ENCODE data around the gene SNTG2.

Gene SNTG2

DNA sequence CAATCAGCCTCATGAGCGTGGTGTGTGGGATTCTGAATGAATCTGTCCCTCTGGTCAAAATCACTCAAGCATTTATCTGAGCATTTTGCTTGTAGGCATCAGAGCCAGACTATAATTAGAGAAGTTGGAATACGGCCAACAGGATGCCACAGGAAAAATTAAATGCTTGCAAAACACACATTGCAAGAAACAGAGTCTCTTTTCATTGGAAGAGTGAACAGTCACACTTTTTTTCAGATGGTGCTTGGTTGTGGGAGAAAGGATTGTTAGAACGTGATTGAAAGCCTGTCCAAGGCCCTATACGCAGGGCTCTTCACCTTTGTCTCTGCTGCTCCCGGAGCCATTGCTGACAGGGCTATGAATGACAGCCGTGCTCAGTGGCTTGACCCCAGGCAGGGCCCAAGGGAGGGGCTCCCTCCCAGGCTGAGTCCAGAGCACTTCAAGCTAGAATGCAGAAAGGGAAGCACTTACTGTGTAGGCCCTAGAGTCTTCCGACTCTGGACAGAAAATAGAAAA, 59.8 kb downstream of the SNTG2 start:
- DNase-seq: peak; percentile 83

DNA sequence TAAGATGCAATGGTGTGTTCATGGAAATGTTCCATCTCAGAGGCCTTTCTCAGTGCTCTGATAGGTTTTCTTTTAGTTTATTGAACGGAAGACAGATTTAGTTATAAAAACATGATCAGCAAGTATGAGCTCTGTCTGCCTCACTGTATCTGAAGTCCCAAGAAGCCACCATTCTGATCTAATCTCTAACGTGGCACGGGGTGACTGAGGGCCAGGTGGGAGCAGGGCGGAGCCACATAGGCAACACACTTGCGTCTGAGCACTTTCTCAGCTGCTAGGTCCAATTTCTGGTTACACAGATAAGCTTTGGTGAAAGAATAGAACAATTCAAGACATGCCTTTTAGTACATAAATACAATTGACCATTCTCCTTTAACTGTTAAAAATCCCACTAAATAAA, 60.4 kb downstream of the SNTG2 start:
- no peak for DNase-seq

DNA sequence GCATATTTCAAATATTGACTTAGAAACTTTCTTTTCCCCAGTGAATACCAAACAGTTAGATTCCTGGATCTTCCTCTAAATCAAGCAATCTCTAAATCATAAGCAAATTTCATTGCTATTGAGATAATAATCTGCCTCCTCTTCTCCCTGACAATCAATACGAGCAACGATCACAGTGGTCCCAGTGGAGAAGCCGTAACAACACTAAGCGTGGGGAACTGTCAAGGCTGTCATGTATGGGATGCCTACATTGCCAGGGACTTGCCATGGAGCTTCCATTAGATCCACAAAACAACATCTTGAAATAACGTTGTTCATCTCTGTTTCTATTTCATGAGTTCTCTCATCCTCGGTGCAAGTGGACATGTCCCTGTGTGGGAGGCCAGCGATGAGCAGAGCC, 61.3 kb downstream of the SNTG2 start:
- no peak for DNase-seq

DNA sequence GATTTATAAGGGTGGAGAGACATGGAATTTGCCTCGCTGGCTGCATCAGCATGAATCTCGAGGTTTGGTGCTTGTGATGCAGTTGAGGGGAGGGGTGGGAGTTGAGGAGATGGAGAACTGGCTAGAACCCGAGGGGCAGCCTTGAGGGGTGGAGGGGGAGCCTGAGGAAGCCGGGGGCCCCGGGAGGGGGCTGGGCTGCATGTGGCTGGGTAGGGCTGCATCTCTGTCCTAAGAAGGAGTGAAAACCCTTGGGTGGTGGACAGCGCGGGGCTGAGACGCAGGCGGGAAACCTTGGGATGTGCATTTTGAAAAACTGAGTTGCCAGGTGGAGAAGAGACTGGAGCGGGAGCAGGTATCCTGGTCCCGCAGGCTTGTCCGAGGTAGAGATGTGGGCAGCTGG, 64.2 kb downstream of the SNTG2 start:
- no peak for DNase-seq

DNA sequence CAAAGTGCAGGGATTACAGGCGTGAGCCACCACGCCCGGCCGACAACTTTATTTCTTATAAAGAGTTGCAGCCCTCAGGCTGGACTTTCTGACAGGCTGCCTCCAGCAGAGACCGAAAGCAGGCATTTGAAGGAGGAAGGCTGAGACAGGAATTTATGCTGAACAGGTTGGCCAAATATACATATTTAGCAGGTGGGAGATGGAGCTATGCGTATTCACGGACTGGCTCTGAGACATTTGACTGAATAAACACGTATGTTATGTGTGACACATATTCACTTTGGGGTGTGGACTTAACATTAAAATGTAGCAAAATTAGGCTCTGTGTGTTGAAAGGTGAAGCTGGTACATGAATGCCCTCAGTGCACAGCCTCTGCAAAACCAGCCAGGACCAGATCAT, 65.9 kb downstream of the SNTG2 start:
- DNase-seq: no peak

DNA sequence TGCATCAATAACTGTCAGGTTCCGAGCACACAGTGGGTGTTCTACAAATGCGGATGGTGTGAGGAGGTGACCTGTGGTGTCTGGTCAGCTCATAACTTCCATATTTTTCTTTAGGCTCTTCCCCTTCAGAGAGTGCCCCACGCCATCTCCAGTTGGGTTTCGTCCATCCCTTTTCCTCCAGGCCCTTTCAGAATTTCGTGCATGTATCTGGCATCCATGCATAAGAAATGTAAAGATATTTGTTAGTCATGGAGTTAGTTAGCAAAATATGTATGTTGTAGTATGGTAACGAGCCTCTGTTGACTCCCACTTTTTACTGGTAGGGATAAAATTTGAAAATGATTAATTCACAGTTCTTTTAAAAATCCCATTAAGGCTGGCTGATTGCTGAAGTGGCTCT, 67.2 kb downstream of the SNTG2 start:
- DNase-seq: peak; percentile 40

DNA sequence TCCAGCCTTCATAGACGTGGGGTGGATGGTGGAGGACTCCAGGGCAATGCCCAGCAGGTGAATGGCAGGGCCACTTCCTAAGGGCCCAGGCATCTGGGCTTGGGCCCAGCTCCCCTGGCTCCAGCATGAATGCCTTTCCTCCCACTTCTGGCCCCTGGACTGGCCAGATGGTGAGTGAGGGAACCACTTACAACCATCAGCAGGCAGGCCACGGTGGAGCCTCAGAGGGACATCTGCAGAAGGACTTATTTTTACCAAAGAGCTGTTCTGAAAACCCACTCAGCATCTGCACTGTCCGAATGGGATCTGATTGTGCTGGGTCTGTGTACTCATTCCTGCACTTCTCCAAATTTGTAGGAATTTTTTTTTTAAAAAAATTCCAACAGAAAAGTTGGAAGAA, 69.6 kb downstream of the SNTG2 start:
- DNase-seq: no peak

DNA sequence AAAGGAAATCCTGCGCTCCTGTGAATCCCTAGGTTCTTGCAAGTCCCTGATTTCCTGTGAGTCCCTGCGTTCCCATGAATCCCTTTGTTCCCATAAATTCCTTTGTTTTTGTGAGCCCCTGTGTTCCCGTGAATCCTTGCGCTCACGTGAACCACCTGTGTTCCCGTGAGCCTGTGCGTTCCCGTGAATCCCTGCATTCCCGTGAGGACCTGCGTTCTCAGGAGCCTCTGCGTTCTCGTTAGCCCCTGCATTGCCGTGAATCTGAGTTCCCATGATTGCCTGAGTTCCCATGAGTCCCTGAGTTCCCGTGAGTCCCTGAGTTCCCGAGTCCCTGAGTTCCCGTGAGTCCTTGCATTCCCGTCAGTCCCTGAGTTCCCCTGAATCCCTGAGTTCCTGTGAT, 71.5 kb downstream of the SNTG2 start:
- DNase-seq: no peak

DNA sequence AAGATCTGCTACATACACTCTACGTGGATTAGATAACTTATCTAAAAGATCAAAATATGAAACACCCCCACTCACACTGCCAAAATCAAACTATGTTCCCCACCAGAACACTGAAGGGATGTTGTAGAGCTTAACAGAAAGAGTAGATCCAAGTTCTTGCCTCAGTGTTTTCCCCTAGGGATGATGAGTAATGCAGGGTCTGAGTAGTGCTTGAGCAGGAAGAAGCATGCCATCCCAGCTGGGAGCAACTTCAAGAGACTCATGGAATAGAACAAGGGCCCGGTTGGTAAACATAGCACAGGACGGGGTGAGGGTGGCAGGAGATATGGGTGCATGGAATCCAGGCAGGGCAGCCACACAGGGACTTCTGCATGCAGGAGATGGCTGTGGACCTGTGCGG, 74.3 kb downstream of the SNTG2 start:
- peak; percentile 66 for DNase-seq

DNA sequence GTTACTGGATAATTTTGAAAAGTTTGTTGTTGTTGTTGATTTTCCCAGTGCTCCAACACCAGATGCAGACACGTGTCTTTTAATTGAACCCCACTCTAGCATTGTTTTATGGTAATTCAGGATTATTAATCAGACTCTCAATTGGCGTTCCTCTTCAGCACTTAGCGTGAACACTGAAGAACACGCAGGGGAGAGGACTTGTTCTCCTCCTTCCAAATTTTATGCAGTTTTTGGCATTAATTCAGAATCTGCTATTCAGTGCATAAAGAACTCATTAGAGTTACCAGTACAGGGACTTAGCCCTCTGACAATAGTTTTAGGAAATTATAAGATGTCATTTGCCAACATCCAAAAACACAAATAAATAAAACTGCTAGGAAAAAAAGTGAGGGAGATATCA, 75.5 kb downstream of the SNTG2 start:
- DNase-seq: no peak

DNA sequence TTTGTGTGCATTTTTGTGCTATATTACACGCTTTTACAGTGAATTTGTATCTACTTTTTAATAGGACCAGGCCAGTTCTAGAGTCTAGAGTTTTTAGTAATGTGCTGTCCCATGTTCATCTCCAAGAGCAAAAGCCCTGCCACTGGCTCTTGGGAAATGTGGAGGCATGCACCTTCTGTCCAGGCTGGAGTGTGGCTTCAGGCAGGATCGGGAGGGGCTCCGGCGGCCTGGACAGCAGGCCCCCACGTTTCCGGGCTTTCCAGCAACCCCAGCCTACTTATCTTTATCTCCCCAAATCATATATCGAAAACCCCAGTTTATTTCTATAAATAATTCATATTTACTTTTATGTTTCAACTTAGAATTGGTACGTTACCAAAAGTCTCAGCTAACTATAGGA, 78.2 kb downstream of the SNTG2 start:
- no peak for DNase-seq

DNA sequence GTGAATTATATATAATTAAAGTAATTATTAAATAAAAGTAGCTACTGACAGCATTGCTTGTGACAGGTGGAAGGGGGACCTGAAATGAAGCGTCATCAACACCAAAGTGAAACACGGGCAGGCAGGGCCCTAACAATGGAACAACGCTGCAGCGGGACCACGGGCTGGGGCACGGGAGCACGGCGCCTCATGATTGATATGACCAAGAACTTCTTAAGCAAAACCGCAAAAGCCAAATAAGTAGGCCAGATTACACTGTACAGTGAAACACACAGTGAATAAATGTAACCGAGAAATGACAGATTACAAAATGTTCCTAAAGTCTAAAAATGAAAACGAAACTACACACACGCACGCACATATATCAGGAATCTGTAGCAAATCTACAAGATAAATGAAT, 81.4 kb downstream of the SNTG2 start:
- DNase-seq: no peak

DNA sequence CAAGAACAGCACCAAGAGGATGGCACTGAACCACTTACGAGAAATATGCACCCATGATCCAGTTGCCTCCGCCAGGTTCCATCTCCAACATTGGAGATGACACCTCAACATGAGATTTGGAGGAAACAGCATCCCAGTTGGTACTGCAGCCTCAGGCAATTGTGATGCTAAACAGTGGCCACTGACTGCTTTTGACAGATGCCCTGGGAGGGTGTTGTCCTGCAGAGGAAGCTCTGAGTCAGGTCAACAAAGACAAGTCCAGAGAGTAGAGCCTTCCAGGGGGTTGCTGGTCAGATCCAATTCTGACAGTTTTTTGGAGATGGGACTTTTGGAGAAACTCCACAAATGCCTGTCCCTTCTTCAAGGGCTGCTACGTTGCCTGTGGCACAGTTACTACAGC, 82.4 kb downstream of the SNTG2 start:
- DNase-seq: no peak

DNA sequence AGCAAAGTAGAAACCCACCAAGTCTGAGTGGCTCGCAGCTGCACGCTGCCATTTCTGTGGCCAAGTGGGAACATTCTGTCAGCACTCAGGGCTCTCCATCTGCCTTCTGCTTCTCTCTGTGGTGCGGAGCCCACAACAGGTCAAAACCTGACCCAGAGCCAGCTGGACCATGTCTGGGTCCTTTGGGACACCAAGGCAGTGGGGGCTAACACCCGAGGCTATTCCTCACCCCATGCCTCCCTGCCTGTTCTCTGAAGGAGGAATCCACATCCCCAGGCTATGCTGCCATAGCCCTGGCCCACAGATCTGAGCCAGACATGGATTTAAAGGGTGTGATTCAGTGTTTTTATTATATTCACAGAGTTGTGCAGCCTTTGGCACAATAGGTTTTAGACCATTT, 86.4 kb downstream of the SNTG2 start:
- no peak for DNase-seq

DNA sequence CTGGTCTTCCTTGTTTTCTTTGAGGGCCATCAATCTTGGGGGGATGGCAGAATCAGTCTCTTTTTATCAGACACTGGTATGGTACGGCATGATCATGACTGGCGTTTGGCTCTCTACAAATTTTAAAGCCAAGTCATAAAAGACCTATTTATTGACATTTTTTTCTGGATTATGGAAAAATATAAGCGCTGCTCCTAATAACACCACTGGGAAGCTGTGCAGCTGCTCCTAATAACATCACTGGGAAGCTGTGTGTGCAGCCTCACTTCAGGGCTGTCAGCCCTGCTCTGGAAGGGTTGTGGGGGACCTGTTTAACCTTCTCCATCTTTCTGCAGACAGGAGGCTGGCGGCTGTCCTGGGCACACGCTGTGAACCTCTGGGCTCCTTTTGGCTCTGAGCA, 88.9 kb downstream of the SNTG2 start:
- no peak for DNase-seq

DNA sequence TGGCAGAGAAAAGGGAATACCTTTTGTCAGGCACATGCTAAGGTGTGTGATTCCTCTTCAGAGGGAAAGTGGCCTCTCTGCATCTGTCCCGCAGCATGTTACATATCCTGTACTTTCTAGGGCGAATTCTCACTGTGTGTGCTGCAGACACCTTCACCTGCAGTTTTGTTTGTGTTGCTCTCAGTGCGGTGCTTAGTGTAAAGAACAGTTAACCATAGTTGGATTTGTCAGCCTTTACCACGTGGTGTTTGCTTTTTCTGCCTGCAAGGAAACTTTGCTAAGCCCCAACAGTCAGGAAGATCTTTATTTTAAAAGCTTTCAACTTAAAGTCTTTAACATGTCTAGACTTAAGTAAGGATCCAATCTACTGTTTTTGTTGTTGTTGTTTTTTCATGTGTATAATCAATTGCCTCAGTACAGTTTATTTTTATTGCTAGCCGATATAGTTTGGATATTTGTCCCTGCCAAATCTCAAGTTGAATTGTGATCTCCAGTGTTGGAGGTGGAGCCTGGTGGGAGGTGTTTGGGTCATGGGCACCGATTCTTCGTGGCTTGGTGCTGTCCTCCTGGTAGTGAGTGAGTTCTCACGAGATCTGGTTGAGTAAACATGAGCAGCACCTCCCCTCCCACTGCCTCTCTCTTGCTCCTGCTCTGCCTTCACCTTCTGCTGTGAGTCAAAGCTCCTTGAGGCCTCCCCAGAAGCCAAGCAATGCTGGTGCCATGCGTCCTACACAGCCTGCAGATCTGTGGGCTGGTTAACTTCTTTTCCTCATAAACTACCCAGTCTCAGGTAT, 90.6 kb downstream of the SNTG2 start:
- DNase-seq: no peak

DNA sequence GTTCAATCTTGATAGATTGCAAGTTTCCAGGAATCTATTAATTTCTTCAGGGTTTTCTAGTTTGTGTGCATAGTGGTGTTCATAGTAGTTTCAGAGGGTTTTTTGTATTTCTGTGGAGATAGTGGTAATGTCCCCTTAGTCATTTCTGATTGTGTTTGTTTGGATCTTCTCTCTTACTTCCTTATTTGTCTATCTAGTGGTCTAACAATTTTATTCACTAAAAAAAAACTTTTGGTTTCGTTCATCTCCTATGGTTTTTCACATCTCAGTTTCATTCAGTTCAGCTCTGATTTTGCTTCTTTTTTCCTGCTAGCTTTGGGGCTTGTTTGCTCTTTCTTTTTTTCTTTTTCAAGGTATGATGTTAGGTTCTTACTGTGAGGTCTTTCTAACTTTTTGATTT, 94.5 kb downstream of the SNTG2 start:
- DNase-seq: no peak

DNA sequence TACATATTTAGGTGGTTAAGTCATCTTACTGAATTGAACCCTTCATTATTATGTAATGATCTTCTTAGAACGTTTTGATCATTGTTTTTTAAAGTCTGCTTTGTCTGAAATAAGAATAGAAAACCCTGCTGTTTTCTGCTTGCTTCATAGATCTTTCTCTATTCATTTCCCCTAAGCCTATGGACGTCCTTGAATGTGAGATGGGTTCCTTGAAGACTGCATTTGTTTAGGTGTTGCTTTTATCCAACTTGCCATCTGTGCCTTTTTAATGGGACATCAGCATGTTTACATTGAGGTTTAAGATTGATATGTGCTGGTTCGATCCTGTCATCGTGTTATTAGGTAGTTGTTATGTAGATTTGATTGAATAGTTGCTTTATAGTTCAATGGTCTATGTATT, 95.4 kb downstream of the SNTG2 start:
- DNase-seq: no peak

DNA sequence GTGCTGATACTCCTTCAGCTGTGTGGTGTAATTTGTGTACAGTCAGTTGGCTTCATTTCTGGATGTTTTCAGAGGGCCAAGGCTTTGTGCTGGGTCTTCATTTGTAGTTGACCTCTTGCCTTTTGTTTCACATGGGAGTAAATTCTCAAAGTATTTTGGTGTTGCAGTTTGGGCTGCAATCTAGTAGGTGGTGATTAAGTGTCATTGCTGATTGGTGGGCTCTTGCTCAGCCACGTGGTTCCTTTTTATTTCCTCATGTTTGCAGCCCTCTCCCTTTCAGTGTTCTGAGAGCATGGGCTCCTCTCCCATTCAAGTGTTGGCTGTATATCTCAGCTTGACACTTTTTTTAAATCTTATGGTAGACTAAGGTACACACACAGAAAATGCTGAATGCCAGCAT, 96.8 kb downstream of the SNTG2 start:
- no peak for DNase-seq

DNA sequence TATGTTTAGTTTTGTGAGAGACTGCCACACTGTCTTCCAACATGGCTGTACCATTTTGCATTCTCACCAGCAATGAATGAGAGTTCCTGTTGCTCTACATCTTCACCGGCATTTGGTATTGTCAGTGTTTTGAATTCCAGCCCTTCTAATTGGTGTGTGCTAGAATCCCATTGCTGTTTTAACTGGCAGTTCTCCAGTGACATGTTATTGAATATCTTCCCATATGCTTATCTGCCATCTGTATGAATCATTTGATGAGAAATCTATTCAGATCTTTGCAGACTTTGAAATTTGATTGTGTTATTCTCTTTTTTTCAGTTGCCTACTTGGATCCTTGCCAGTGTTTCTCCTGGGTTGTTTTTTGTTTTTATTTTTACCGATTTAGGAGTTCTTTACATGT, 99.0 kb downstream of the SNTG2 start:
- DNase-seq: no peak

DNA sequence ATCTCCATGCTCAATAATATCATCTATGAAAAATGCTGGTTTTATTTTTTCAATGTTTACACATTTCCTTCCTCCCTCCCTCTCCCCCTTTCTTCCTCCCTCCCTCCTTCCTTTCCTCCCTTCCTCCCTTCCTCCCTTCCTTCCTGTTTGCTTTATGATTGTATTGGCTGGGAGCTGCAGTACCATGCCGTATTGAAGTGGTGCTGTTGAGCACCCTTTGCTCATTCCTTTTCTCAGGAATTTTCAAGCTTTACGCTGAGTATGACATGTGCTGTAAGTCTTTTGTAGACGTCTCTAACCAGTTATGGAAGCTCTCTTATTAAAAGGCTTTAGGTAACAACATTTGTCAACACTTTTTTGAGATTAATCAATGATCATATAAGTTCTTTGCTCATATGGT, 100.4 kb downstream of the SNTG2 start:
- no peak for DNase-seq

DNA sequence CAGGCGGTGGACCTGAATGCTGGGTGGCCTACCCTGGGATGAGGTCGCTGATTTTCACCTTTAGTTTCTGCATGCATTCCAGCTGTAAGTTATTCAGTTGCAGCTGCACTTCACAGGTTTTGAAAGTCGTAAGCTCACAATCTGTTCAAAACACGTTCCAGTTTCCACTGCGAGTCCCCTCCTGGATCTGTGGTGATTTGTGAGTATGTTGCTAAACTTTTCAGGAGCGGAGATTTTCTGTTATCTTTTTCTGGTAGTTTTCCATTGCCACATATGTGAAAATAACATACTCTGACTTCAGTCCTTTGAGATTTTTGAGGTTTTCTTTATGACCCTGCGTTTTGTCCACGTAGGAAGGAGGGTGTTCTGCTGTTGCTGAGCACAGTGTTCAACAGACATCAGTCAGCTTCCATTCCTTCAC, 102.1 kb downstream of the SNTG2 start:
- no peak for DNase-seq

DNA sequence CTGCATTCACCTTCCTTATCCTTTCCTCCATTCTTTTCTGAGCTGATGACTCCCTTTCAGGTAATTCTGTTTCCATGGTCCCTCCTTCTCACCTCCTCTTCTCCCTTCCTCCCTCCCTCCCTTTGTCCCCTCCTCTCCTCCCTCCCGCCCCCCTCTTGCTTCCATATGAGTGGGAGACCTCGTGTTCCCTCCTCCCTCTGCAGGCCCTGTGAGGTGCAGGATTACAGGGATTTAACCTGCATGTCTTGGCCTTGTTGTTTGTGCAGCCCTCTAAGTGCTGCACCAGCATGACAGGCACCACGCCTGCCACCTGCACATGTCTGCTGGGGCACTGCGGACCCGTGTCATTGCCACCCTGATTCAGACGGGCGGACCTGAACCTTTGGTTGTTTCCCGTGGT, 103.1 kb downstream of the SNTG2 start:
- no peak for DNase-seq

DNA sequence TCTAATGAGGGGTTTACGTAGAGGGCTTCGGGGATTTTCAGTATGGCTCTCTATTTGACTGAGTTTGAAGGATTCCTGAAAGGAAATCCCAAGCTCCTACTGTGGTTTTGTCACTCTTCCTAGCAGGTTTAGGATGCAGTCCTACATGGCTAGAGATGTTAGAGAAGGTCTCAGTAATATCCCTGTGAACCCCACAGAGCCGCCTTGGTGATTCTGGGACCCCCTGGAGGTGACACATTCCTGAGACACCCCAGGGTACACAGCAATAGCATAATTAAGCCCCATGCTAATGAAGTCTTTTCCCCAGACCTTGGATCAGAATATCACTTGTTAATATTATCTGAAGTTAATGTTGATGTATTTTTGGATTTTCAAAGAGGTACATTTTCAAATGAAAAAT, 103.8 kb downstream of the SNTG2 start:
- no peak for DNase-seq

DNA sequence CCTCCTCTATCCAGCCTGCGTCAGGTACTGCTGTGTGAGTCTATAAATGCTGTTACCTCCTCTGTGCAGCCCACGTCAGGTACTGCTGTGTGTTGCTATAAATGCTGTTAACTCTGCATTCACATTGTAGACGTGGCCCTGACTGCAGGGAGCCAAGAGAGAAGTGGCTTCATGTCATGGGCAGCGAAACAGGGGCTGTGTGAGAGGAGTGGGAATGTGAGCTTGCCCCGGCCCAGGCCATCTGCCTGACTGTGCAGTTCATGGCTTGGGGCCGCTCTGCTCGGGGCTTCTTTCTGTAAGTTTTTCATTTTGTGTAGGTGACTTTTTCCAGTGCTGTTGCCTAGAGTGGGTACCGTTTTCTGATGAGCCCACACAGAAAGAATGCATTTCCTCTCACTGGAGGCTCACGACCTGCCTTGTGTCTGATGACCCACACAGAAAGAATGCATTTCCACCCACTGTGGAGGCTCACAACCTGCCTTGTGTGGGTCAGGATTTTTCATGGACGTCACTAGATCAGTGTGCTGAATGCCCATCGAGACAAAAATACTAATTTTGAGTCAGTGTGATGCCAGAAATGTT, 104.5 kb downstream of the SNTG2 start:
- DNase-seq: no peak
